Endothelial cell (in vitro differentiated cells): ENCODE measurements around the gene DGCR8. TPM values are rescaled to one million over a fixed set of nuclear protein-coding genes. Genes with fewer than 3 reads are reported as not detected.

ENCODE experiments used
- DNase-seq: peaks from one replicate; pipeline ENCODE4 v3.0.0; 2021; ENCODE audit warnings: low spot score
- H3K27ac Mint-ChIP-seq: one replicate; pipeline ENCODE4 v1.8.0; 2021; ENCODE audit warnings: mixed read lengths, inconsistent platforms; ENCODE audit not compliant: unreplicated experiment
- H3K27me3 Mint-ChIP-seq: one replicate; pipeline ENCODE4 v1.8.0; 2021; ENCODE audit warnings: mild to moderate bottlenecking, moderate library complexity, mixed read lengths, inconsistent platforms; ENCODE audit not compliant: unreplicated experiment
- H3K36me3 Mint-ChIP-seq: one replicate; pipeline ENCODE4 v1.8.0; 2021; ENCODE audit warnings: mild to moderate bottlenecking, low read depth, mixed read lengths, inconsistent platforms; ENCODE audit not compliant: unreplicated experiment
- H3K4me1 Mint-ChIP-seq: one replicate; pipeline ENCODE4 v1.8.0; 2021; ENCODE audit warnings: mild to moderate bottlenecking, mixed read lengths, inconsistent platforms; ENCODE audit not compliant: unreplicated experiment
- H3K4me3 Mint-ChIP-seq: one replicate; pipeline ENCODE4 v1.8.0; 2021; ENCODE audit warnings: mild to moderate bottlenecking, mixed read lengths, inconsistent platforms; ENCODE audit not compliant: unreplicated experiment
- H3K9me3 Mint-ChIP-seq: one replicate; pipeline ENCODE4 v1.8.0; 2021; ENCODE audit warnings: mixed read lengths, inconsistent platforms; ENCODE audit not compliant: unreplicated experiment
- CTCF ChIP-seq: fragments of 200-600 bp; sonication (generic); IDR thresholded peaks from one replicate; pipeline ENCODE4 v1.5.0; 2021; ENCODE audit warnings: antibody characterized with exemption; ENCODE audit not compliant: unreplicated experiment
- total RNA-seq: library from RNA; stranded (reverse); fragmentation: NEBNext Ultra II Directional; extraction: Animal tissue kit (Norgen Biotek cat#: 25700); gene quantifications from one replicate; pipeline ENCODE4 v1.2.1, GENCODE V29; 2021; ENCODE audit not compliant: unreplicated experiment

DGCR8 gene
- total RNA-seq, 1 donor from 2014 or later = 46.6 TPM

- Mint-ChIP-seq H3K4me1 (peaks cover 3% of the 10 kb centered on the region), H3K36me3 (peaks cover 71% of the 10 kb centered on the region)
Observed at GRCh38 chr22:20089977-20090729, 10.1 kb downstream of the DGCR8 start.

GRCh38 chr22:20090730-20091240 lies 10.7 kb downstream of the DGCR8 start:
- H3K36me3 Mint-ChIP-seq = peaks cover 71% of the 10 kb centered on the region
- peaks cover 3% of the 10 kb centered on the region for H3K4me1 Mint-ChIP-seq
- peaks cover 10% of the 10 kb centered on the region for H3K27me3 Mint-ChIP-seq
- DNase-seq = no peak
- H3K27ac Mint-ChIP-seq = no peak overlapping the region
- no peaks in the 10 kb centered on the region for H3K9me3 Mint-ChIP-seq
- H3K4me3 Mint-ChIP-seq = peak overlapping the region; percentile 22
- TF ChIP-seq CTCF = no peak

More at GRCh38 chr22:20089977-20090729, 10.1 kb downstream of the DGCR8 start:
- H3K27ac Mint-ChIP-seq = no peak overlapping the region
- DNase-seq = no peak
- no peak for TF ChIP-seq CTCF
- H3K27me3 Mint-ChIP-seq = peaks cover 10% of the 10 kb centered on the region
- no peaks in the 10 kb centered on the region for H3K9me3 Mint-ChIP-seq
- peak overlapping the region; percentile 59 for H3K4me3 Mint-ChIP-seq

GRCh38 chr22:20091690-20092476 lies 11.8 kb downstream of the DGCR8 start:
- H3K9me3 Mint-ChIP-seq = no peaks in the 10 kb centered on the region
- peaks cover 74% of the 10 kb centered on the region for H3K36me3 Mint-ChIP-seq
- H3K4me3 Mint-ChIP-seq = peak overlapping the region; percentile 21
- H3K4me1 Mint-ChIP-seq = peaks cover 3% of the 10 kb centered on the region
- H3K27ac Mint-ChIP-seq = no peak overlapping the region
- no peak for TF ChIP-seq CTCF
- H3K27me3 Mint-ChIP-seq = peaks cover 8% of the 10 kb centered on the region
- DNase-seq = no peak

- Mint-ChIP-seq H3K27ac (no peak overlapping the region), H3K4me1 (no peaks in the 10 kb centered on the region), H3K4me3 (no peak overlapping the region), H3K36me3 (peaks cover 74% of the 10 kb centered on the region), H3K9me3 (no peaks in the 10 kb centered on the region), H3K27me3 (peaks cover 8% of the 10 kb centered on the region)
- TF ChIP-seq CTCF = no peak
- DNase-seq = no peak
Observed at GRCh38 chr22:20092477-20092854, 12.4 kb downstream of the DGCR8 start.
